ENCODE measurements around the gene ELP4. TPM values are rescaled to one million over a fixed set of nuclear protein-coding genes. Genes with fewer than 3 reads are reported as not detected.

ELP4 gene
- polyA plus RNA-seq (2013, experiment 1 of 2) = 46.5 TPM
- polyA plus RNA-seq (2013, experiment 2 of 2) = 46.4 TPM

- Histone ChIP-seq H3K4me3 (ENCODE audit: low read length in 2 of 2) (peak within 1 kb of the TSS; percentile 66 to 86), H3K23ac (ENCODE audit: low read depth, low read length, poor library complexity) (no peak within 1 kb of the TSS), H2BK5ac (ENCODE audit: low read length) (no peak within 1 kb of the TSS), H3K4me1 (ENCODE audit: control insufficient read depth in 2 of 2, insufficient read depth in 1 of 2, low read depth in 1 of 2, low read length in 2 of 2) (no peaks in the 10 kb centered on the region), H3K4me2 (ENCODE audit: insufficient read depth, low read length, poor library complexity, severe bottlenecking) (peak within 1 kb of the TSS; percentile 54), H3K14ac (ENCODE audit: low read length) (no peak within 1 kb of the TSS), H3K79me1 (ENCODE audit: low read depth, low read length) (peaks cover 4% of the 10 kb centered on the region), H3K27ac (replicated peaks; ENCODE audit: low read length) (peak within 1 kb of the TSS; percentile 81), H2AK5ac (ENCODE audit: low read depth, low read length) (no peak within 1 kb of the TSS), H2AFZ (ENCODE audit: low read length) (peak within 1 kb of the TSS; percentile 93), H3K27me3 (ENCODE audit: control insufficient read depth in 3 of 3, insufficient read depth in 3 of 3, low read depth in 1 of 3, low read length in 3 of 3) (no peaks in the 10 kb centered on the region), H3K18ac (ENCODE audit: low read length) (peak within 1 kb of the TSS; percentile 20), H3K9ac (ENCODE audit: low read depth, low read length, poor library complexity) (peak within 1 kb of the TSS; percentile 32), H2BK15ac (ENCODE audit: low read length) (no peak within 1 kb of the TSS), H3K9me3 (replicated peaks in 1 of 2; ENCODE audit: control insufficient read depth in 2 of 2, insufficient read depth in 1 of 2, low read depth in 1 of 2, low read length in 2 of 2) (no peaks in the 10 kb centered on the region), H4K8ac (ENCODE audit: low read depth, low read length) (no peak within 1 kb of the TSS), H4K91ac (ENCODE audit: low read depth, low read length, poor library complexity) (no peak within 1 kb of the TSS), H3K4ac (ENCODE audit: low read length) (no peak within 1 kb of the TSS), H2BK120ac (ENCODE audit: low read depth, low read length) (no peak within 1 kb of the TSS), H2BK12ac (ENCODE audit: low read length) (no peak within 1 kb of the TSS), H3K36me3 (replicated peaks in 1 of 2; ENCODE audit: control insufficient read depth in 2 of 2, insufficient read depth in 2 of 2, low read length in 2 of 2) (peaks cover 0 to 19% of the 10 kb centered on the region in 2 donors)
- DNase-seq (ENCODE audit: low spot score) = peak; percentile 98
- WGBS, 2 donors (ENCODE audit: extremely low coverage in 2 of 2, insufficient read length in 2 of 2, insufficient replicate concordance in 1 of 2) = no CpG with 5 or more reads among the region's 47 CpGs
Observed at GRCh38 chr11:31509429-31510345, at the start of gene ELP4, which contains the start of gene IMMP1L. Gene ELP4, plus strand, starts transcription at chr11:31509767. Its CDS starts 18 bp downstream, at chr11:31509785. Gene IMMP1L, minus strand, starts transcription at chr11:31509622. Its CDS starts 46,346 bp downstream, at chr11:31463276.

GRCh38 chr11:31464436-31464835 is 45.1 kb upstream of the ELP4 start:
- Histone ChIP-seq H3K4me1 (ENCODE audit: control insufficient read depth in 2 of 2, insufficient read depth in 1 of 2, low read depth in 1 of 2, low read length in 2 of 2) (no peaks in the 10 kb centered on the region), H3K9ac (ENCODE audit: low read depth, low read length, poor library complexity) (no peak overlapping the region), H3K27ac (replicated peaks; ENCODE audit: low read length) (no peak overlapping the region), H2BK12ac (ENCODE audit: low read length) (no peak overlapping the region), H3K4me3 (ENCODE audit: low read length in 2 of 2) (no peak overlapping the region), H2BK120ac (ENCODE audit: low read depth, low read length) (no peak overlapping the region), H4K8ac (ENCODE audit: low read depth, low read length) (no peak overlapping the region), H3K9me3 (replicated peaks in 1 of 2; ENCODE audit: control insufficient read depth in 2 of 2, insufficient read depth in 1 of 2, low read depth in 1 of 2, low read length in 2 of 2) (peaks cover 0 to 44% of the 10 kb centered on the region in 2 donors), H3K18ac (ENCODE audit: low read length) (no peak overlapping the region), H2AK5ac (ENCODE audit: low read depth, low read length) (no peak overlapping the region), H2AFZ (ENCODE audit: low read length) (no peak overlapping the region), H3K14ac (ENCODE audit: low read length) (no peak overlapping the region), H3K4me2 (ENCODE audit: insufficient read depth, low read length, poor library complexity, severe bottlenecking) (no peak overlapping the region), H4K91ac (ENCODE audit: low read depth, low read length, poor library complexity) (no peak overlapping the region), H3K36me3 (replicated peaks in 1 of 2; ENCODE audit: control insufficient read depth in 2 of 2, insufficient read depth in 2 of 2, low read length in 2 of 2) (peaks cover 0 to 57% of the 10 kb centered on the region in 2 donors), H2BK5ac (ENCODE audit: low read length) (no peak overlapping the region), H3K4ac (ENCODE audit: low read length) (no peak overlapping the region), H3K23ac (ENCODE audit: low read depth, low read length, poor library complexity) (no peak overlapping the region), H2BK15ac (ENCODE audit: low read length) (no peak overlapping the region), H3K79me1 (ENCODE audit: low read depth, low read length) (no peaks in the 10 kb centered on the region), H3K27me3 (ENCODE audit: control insufficient read depth in 3 of 3, insufficient read depth in 3 of 3, low read depth in 1 of 3, low read length in 3 of 3) (no peaks in the 10 kb centered on the region)
- WGBS, 2 donors (ENCODE audit: extremely low coverage in 2 of 2, insufficient read length in 2 of 2, insufficient replicate concordance in 1 of 2) = no CpG with 5 or more reads among the region's 3 CpGs
- no peak for DNase-seq (ENCODE audit: low spot score)

GRCh38 chr11:31474083-31474482 is 35.5 kb upstream of the ELP4 start:
- H4K91ac ChIP-seq (ENCODE audit: low read depth, low read length, poor library complexity) = no peak overlapping the region
- H2BK5ac ChIP-seq (ENCODE audit: low read length) = no peak overlapping the region
- H3K14ac ChIP-seq (ENCODE audit: low read length) = no peak overlapping the region
- H3K18ac ChIP-seq (ENCODE audit: low read length) = no peak overlapping the region
- H3K9ac ChIP-seq (ENCODE audit: low read depth, low read length, poor library complexity) = no peak overlapping the region
- peaks cover 0 to 11% of the 10 kb centered on the region in 2 donors for H3K36me3 ChIP-seq (replicated peaks in 1 of 2; ENCODE audit: control insufficient read depth in 2 of 2, insufficient read depth in 2 of 2, low read length in 2 of 2)
- no peaks in the 10 kb centered on the region for H3K9me3 ChIP-seq (replicated peaks in 1 of 2; ENCODE audit: control insufficient read depth in 2 of 2, insufficient read depth in 1 of 2, low read depth in 1 of 2, low read length in 2 of 2)
- H2AK5ac ChIP-seq (ENCODE audit: low read depth, low read length) = no peak overlapping the region
- H3K4ac ChIP-seq (ENCODE audit: low read length) = no peak overlapping the region
- H2BK12ac ChIP-seq (ENCODE audit: low read length) = no peak overlapping the region
- no peaks in the 10 kb centered on the region for H3K27me3 ChIP-seq (ENCODE audit: control insufficient read depth in 3 of 3, insufficient read depth in 3 of 3, low read depth in 1 of 3, low read length in 3 of 3)
- H3K79me1 ChIP-seq (ENCODE audit: low read depth, low read length) = no peaks in the 10 kb centered on the region
- no peak overlapping the region for H4K8ac ChIP-seq (ENCODE audit: low read depth, low read length)
- no peak overlapping the region for H3K23ac ChIP-seq (ENCODE audit: low read depth, low read length, poor library complexity)
- no peak overlapping the region for H3K27ac ChIP-seq (replicated peaks; ENCODE audit: low read length)
- no peak overlapping the region for H3K4me2 ChIP-seq (ENCODE audit: insufficient read depth, low read length, poor library complexity, severe bottlenecking)
- DNase-seq (ENCODE audit: low spot score) = no peak
- peaks cover 0 to 6% of the 10 kb centered on the region in 2 donors for H3K4me1 ChIP-seq (ENCODE audit: control insufficient read depth in 2 of 2, insufficient read depth in 1 of 2, low read depth in 1 of 2, low read length in 2 of 2)
- H3K4me3 ChIP-seq (ENCODE audit: low read length in 2 of 2) = no peak overlapping the region
- no peak overlapping the region for H2BK120ac ChIP-seq (ENCODE audit: low read depth, low read length)
- H2AFZ ChIP-seq (ENCODE audit: low read length) = no peak overlapping the region
- no peak overlapping the region for H2BK15ac ChIP-seq (ENCODE audit: low read length)

- Histone ChIP-seq H3K23ac (ENCODE audit: low read depth, low read length, poor library complexity) (no peak overlapping the region), H2BK120ac (ENCODE audit: low read depth, low read length) (no peak overlapping the region), H3K4me3 (ENCODE audit: low read length in 2 of 2) (no peak overlapping the region), H3K4me2 (ENCODE audit: insufficient read depth, low read length, poor library complexity, severe bottlenecking) (no peak overlapping the region), H2BK5ac (ENCODE audit: low read length) (no peak overlapping the region), H2AFZ (ENCODE audit: low read length) (no peak overlapping the region), H2AK5ac (ENCODE audit: low read depth, low read length) (no peak overlapping the region), H3K18ac (ENCODE audit: low read length) (no peak overlapping the region), H3K27ac (replicated peaks; ENCODE audit: low read length) (no peak overlapping the region), H3K27me3 (ENCODE audit: control insufficient read depth in 3 of 3, insufficient read depth in 3 of 3, low read depth in 1 of 3, low read length in 3 of 3) (no peaks in the 10 kb centered on the region), H3K36me3 (replicated peaks in 1 of 2; ENCODE audit: control insufficient read depth in 2 of 2, insufficient read depth in 2 of 2, low read length in 2 of 2) (no peaks in the 10 kb centered on the region), H3K79me1 (ENCODE audit: low read depth, low read length) (peaks cover 2% of the 10 kb centered on the region), H3K4me1 (ENCODE audit: control insufficient read depth in 2 of 2, insufficient read depth in 1 of 2, low read depth in 1 of 2, low read length in 2 of 2) (peaks cover 3 to 4% of the 10 kb centered on the region in 2 donors), H3K14ac (ENCODE audit: low read length) (no peak overlapping the region), H4K8ac (ENCODE audit: low read depth, low read length) (no peak overlapping the region), H3K9ac (ENCODE audit: low read depth, low read length, poor library complexity) (no peak overlapping the region), H2BK12ac (ENCODE audit: low read length) (no peak overlapping the region), H4K91ac (ENCODE audit: low read depth, low read length, poor library complexity) (no peak overlapping the region), H3K4ac (ENCODE audit: low read length) (no peak overlapping the region), H3K9me3 (replicated peaks in 1 of 2; ENCODE audit: control insufficient read depth in 2 of 2, insufficient read depth in 1 of 2, low read depth in 1 of 2, low read length in 2 of 2) (peaks cover 0 to 4% of the 10 kb centered on the region in 2 donors), H2BK15ac (ENCODE audit: low read length) (no peak overlapping the region)
- DNase-seq (ENCODE audit: low spot score) = no peak
- WGBS, 2 donors (ENCODE audit: extremely low coverage in 2 of 2, insufficient read length in 2 of 2, insufficient replicate concordance in 1 of 2) = no CpG with 5 or more reads among the region's 6 CpGs
Observed at GRCh38 chr11:31477528-31478222, 31.9 kb upstream of the ELP4 start.
